ENCODE data around the gene ACAA2. TPM values are rescaled to one million over a fixed set of nuclear protein-coding genes. Genes with fewer than 3 reads are reported as not detected.

Gene ACAA2
- total and polyA plus RNA-seq, 2 of the 8 experiments (the other 6 are each of a cell fraction or from before 2014, with no cell fraction given), result 63.4 to 151 TPM

GRCh38 chr18:49855711-49856415, 42.5 kb upstream of the ACAA2 start (continued):
- TF ChIP-seq SP2 (IDR thresholded peaks at IDR 0.05; ENCODE audit: low read length), result no peak
- no peak for TF ChIP-seq EP300 (IDR thresholded peaks at IDR 0.05; ENCODE audit: borderline replicate concordance in 1 of 2, low read depth in 2 of 2, low read length in 2 of 2)
- TF ChIP-seq TCF12 (IDR thresholded peaks at IDR 0.05; ENCODE audit: low read depth, low read length), result no peak
- TF ChIP-seq CBX8 (IDR thresholded peaks at IDR 0.05; ENCODE audit: borderline replicate concordance, low read depth, low read length), result no peak
- TF ChIP-seq MAFK (IDR thresholded peaks at IDR 0.05; ENCODE audit: low read depth, low read length), result no peak
- no peak for TF ChIP-seq JUND (IDR thresholded peaks at IDR 0.05; ENCODE audit: low read length)
- TF ChIP-seq JUN (IDR thresholded peaks at IDR 0.05; ENCODE audit: low read depth, low read length), result no peak
